Neural progenitor cell (in vitro differentiated cells): ENCODE measurements around the gene DYRK2.

Experiments
- EZH2 ChIP-seq: fragments of 200-600 bp; sonication (generic); IDR thresholded peaks from 2 replicates; pipeline ENCODE4 v1.6.1; 2017; ENCODE audit warnings: antibody characterized with exemption, mild to moderate bottlenecking, moderate library complexity
- EZH2phosphoT487 ChIP-seq: fragments of 200-600 bp; sonication (generic); IDR thresholded peaks from 2 replicates; pipeline ENCODE4 v1.6.1; 2017; ENCODE audit warnings: antibody characterized with exemption
- TF ChIP-seq, protein P1 (sequence below): fragments of 200-600 bp; sonication (generic); IDR thresholded peaks from 2 replicates; pipeline ENCODE4 v1.5.1; 2017; ENCODE audit warnings: antibody characterized with exemption, mild to moderate bottlenecking

DNA sequence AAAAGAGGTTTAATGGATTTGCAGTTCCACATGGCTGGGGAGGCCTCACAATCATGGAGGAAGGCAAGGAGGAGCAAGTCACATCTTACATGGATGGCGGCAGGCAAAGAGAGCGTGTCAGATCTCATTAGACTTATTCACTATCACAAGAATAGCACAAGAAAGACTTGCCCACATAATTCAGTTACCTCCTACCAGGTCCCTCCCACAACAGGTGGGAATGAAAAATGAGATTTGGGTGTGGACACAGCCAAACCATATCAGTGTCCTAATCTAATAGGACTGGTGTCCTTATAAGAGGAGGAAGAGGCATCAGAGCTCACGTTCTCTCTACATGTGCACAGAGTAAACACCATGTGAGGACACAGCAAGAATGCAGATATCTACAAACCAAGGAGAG lies 25.9 kb downstream of the DYRK2 start:
- TF ChIP-seq, protein P1, sequence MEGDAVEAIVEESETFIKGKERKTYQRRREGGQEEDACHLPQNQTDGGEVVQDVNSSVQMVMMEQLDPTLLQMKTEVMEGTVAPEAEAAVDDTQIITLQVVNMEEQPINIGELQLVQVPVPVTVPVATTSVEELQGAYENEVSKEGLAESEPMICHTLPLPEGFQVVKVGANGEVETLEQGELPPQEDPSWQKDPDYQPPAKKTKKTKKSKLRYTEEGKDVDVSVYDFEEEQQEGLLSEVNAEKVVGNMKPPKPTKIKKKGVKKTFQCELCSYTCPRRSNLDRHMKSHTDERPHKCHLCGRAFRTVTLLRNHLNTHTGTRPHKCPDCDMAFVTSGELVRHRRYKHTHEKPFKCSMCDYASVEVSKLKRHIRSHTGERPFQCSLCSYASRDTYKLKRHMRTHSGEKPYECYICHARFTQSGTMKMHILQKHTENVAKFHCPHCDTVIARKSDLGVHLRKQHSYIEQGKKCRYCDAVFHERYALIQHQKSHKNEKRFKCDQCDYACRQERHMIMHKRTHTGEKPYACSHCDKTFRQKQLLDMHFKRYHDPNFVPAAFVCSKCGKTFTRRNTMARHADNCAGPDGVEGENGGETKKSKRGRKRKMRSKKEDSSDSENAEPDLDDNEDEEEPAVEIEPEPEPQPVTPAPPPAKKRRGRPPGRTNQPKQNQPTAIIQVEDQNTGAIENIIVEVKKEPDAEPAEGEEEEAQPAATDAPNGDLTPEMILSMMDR, result no peak
- TF ChIP-seq EZH2, result no peak
- TF ChIP-seq EZH2phosphoT487, result no peak
